Stimulated activated CD4-positive, alpha-beta T cell treated with anti-CD3 and anti-CD28 coated beads, Interleukin-1b, Interleukin-23, amount 100 ng/mL, for 4 hours (primary cell): ENCODE data around the gene RBAK.
"Not testable (repeated sequence)": the region's sequence is repeated elsewhere in the genome, so short reads cannot be mapped to it uniquely, and the experiment has no call there.

Experiments
- DNase-seq, 2 donors: peaks; one replicate each; pipeline ENCODE4 v3.0.0-alpha.2; 2020; ENCODE audit warnings: low read depth in 2 of 2

The RBAK gene

GRCh38 chr7:5045558-5046396 lies at the start of gene RBAK:
RBAK (plus strand) TSS chr7:5045860; CDS start chr7:5048077, 2,217 bp downstream.
- peak; percentile 76 to 83 for DNase-seq

- DNase-seq = no peak
Measured at GRCh38 chr7:4996696-4997222, 48.9 kb upstream of the RBAK start.

GRCh38 chr7:4998244-4998643 lies 47.4 kb upstream of the RBAK start:
- no peak for DNase-seq

- DNase-seq = no peak
Measured at GRCh38 chr7:4998910-4999309, 46.8 kb upstream of the RBAK start.

- no peak for DNase-seq
Measured at GRCh38 chr7:4999369-4999950, 46.2 kb upstream of the RBAK start.

- DNase-seq = no peak
Measured at GRCh38 chr7:5001003-5001402, 44.7 kb upstream of the RBAK start.

GRCh38 chr7:5001911-5002310 lies 43.7 kb upstream of the RBAK start:
- no peak for DNase-seq

GRCh38 chr7:5005066-5005465 lies 40.6 kb upstream of the RBAK start:
- DNase-seq = no peak

- DNase-seq = no peak
Measured at GRCh38 chr7:5012985-5013384, 32.7 kb upstream of the RBAK start.

- not testable (repeated sequence) for DNase-seq
Measured at GRCh38 chr7:5015936-5016335, 29.7 kb upstream of the RBAK start.

- not testable (repeated sequence) for DNase-seq
Measured at GRCh38 chr7:5017626-5018025, 28.0 kb upstream of the RBAK start.

- DNase-seq = no peak
Measured at GRCh38 chr7:5020098-5020497, 25.6 kb upstream of the RBAK start.

GRCh38 chr7:5020976-5021550 lies 24.6 kb upstream of the RBAK start:
- not testable (repeated sequence) for DNase-seq

- not testable (repeated sequence) for DNase-seq
Measured at GRCh38 chr7:5023626-5024025, 22.0 kb upstream of the RBAK start.

- DNase-seq = not testable (repeated sequence)
Measured at GRCh38 chr7:5027796-5028410, 17.8 kb upstream of the RBAK start.

GRCh38 chr7:5033186-5033585 lies 12.5 kb upstream of the RBAK start:
- DNase-seq = not testable (repeated sequence)

- DNase-seq = no peak
Measured at GRCh38 chr7:5035276-5035675, 10.4 kb upstream of the RBAK start.

- DNase-seq = no peak
Measured at GRCh38 chr7:5036446-5036845, 9.2 kb upstream of the RBAK start.

GRCh38 chr7:5041047-5041446 lies 4.6 kb upstream of the RBAK start:
- DNase-seq = no peak

GRCh38 chr7:5043661-5044060 lies 2.0 kb upstream of the RBAK start:
- DNase-seq = no peak

GRCh38 chr7:5046397-5046732 lies 705 bp downstream of the RBAK start:
- not testable (repeated sequence) for DNase-seq

GRCh38 chr7:5047127-5047526 lies 1.5 kb downstream of the RBAK start:
- DNase-seq = not testable (repeated sequence)
